ENCODE data around the gene MPHOSPH6. TPM values are rescaled to one million over a fixed set of nuclear protein-coding genes. Genes with fewer than 3 reads are reported as not detected.
"Not testable (repeated sequence)": the region's sequence is repeated elsewhere in the genome, so short reads cannot be mapped to it uniquely, and the experiment has no call there.

MPHOSPH6 gene
- 10 to 100 TPM in 2 of 3 donors, 1 to 10 TPM in 1; 5.7 to 24.3 (median 23.1) TPM for polyA plus RNA-seq

- H3K27ac ChIP-seq (ENCODE audit: low read depth, low read length) = no peak within 1 kb of the TSS
- 0 to 1% (median 1%) methylated on average over 82 to 89 of the region's 89 CpGs for WGBS, 3 donors
Observed at GRCh38 chr16:82169861-82170845, at the start of gene MPHOSPH6. TSS of gene MPHOSPH6 (minus strand) at chr16:82170224. CDS start at chr16:82170175, 49 bp downstream.

DNA sequence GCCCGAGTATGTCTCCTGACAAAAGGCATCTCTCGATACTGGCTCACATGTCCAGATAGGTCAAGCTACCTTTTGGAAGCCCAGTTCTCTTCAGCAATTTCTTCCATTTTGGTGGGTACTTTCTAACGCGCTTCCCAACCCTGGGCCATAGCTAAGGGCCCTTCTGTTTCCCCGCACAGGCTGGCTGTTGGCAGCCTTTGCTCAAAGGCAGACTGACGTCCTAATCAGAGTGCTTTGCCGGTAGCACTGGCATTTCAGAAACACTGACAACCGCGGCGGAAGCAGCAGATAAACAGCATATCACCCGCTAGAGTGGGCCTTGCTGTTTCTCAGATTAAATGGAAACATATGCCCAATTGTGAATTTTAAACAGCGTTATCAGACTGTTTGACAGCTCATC is 49.3 kb upstream of the MPHOSPH6 start:
- H3K27ac ChIP-seq (ENCODE audit: low read depth, low read length) = no peak overlapping the region
- 75 to 79% (median 76%) methylated on average over 12 of the region's 12 CpGs for WGBS, 3 donors

DNA sequence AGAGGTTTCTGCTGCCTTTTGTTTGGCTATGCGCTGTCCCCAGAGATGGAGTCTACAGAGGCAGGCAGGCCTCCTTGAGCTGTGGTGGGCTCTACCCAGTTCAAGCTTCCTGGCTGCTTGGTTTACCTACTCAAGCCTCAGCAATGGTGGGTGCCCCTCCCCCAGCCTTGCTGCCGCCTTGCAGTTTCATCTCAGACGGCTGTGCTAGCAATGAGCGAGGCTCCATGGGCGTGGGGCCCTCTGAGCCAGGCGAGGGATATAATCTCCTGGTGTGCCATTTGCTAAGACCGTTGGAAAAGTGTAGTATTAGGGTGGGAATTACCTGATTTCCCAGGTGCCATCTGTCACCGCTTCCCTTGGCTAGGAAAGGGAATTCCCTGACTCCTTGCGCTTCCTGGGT is 39.3 kb upstream of the MPHOSPH6 start:
- not testable (repeated sequence) for H3K27ac ChIP-seq (ENCODE audit: low read depth, low read length)
- 87 to 89% (median 88%) methylated on average over 9 of the region's 9 CpGs for WGBS, 3 donors

DNA sequence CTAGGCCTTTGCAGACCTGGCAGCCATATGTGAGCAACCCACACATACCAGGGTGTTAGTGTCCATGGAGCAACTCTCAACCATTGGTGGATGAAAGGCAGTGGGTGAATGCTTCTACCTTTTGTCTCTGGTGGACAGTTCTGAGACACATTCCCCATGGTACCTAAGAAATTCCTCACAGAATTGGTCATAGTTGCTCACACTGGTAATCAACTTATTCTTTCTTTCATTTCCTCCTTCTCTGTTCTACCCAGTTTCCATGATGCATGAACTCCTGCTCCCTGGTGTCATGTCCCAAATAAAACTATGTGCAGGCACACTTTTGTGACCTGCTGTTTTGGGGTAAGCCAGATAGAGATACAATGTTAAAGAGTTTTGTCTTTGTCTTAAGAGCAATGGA is 33.2 kb upstream of the MPHOSPH6 start:
- no peak overlapping the region for H3K27ac ChIP-seq (ENCODE audit: low read depth, low read length)

- no peak overlapping the region for H3K27ac ChIP-seq (ENCODE audit: low read depth, low read length)
- 35 to 45% (median 41%) methylated on average over 1 of the region's 1 CpG for WGBS, 3 donors
Observed at GRCh38 chr16:82201926-82202325, 31.9 kb upstream of the MPHOSPH6 start.

GRCh38 chr16:82201351-82201750 is 31.3 kb upstream of the MPHOSPH6 start:
- H3K27ac ChIP-seq (ENCODE audit: low read depth, low read length) = no peak overlapping the region
- 44 to 58% (median 53%) methylated on average over 2 of the region's 2 CpGs for WGBS, 3 donors

DNA sequence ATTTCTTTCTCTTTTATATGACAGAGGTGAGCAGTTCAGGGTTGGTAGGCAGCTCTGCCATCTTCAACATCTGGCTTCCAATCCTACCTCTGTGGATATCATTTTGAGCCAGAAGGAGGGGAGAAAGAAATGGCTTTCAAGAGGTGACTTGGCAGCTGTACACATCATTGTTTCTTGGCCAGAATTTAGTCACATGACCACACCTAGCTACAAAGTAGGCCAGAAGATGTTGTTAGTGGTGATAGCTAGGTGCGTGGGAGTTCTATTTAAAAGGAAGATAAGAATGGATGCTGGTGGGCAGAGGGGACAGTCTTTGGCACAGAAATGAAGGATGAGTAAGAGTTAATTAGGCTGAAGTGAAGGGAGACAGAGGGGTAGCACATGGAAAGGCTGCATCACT is 29.2 kb upstream of the MPHOSPH6 start:
- WGBS, 3 donors = 62 to 90% (median 89%) methylated on average over 1 of the region's 1 CpG
- no peak overlapping the region for H3K27ac ChIP-seq (ENCODE audit: low read depth, low read length)

DNA sequence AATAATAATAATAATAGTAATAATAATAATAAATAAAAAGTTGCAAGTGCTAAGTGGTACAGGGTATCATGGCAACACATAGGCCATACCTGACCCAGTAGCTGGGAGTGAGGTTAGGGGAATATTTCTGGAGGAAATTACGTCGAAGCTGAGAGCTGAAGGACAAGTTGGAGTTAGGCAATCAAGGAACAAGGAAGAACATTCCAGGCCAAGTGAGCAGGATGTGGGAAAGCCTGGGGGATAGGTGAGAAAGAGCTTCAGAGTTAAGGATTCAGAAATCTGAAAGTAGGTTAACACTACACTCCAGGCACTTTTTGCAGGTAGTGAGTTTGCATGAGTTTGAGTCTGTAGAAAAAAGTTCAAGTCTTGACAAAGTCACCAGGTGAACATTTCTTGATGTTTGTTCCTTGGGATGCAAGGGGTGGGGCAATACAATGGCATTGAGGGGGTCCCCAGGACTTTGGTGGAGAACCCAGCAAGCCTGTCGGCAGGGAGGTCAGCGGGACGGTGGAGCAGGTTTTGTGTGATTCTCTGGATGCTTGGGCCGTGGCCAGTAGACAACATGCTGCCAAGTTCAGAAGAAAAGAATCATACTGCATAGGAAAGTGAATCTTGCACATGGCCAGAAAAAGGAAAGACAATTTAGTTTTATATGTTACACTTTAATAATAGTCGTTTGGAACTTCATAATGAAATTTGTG is 27.7 kb upstream of the MPHOSPH6 start:
- H3K27ac ChIP-seq (ENCODE audit: low read depth, low read length) = no peak overlapping the region
- WGBS, 3 donors = 61 to 64% (median 63%) methylated on average over 7 of the region's 7 CpGs

DNA sequence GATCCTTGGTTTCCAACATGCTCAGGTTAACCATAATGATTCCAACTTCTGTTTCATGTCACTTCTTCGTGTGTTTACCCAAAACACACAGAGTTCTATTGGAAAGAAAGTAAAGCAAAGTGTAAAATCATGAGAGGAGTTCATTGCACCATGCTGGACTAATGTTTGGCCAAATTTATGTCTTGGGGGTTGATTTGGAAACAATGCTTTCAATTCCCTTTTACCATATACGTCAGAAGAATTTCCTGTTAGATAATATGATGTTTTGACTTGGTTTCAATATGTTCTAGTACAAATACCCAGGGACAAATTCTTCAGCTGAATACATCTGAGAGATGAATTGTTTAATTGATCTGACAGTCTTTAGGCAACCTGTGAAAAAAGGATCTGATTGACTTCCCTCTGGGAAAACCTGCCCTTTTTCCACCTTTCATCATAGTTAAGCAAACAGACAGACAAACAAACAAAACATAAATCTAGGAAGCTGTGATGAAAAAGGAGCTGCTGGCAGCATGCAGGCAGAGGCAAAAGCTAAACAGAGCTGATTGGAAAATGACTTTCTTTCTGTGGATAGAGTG is 26.0 kb upstream of the MPHOSPH6 start:
- no peak overlapping the region for H3K27ac ChIP-seq (ENCODE audit: low read depth, low read length)
- 28 to 45% (median 38%) methylated on average over 2 of the region's 2 CpGs for WGBS, 3 donors

GRCh38 chr16:82194086-82194485 is 24.1 kb upstream of the MPHOSPH6 start:
- 67 to 90% (median 75%) methylated on average over 1 of the region's 1 CpG for WGBS, 3 donors
- H3K27ac ChIP-seq (ENCODE audit: low read depth, low read length) = no peak overlapping the region

DNA sequence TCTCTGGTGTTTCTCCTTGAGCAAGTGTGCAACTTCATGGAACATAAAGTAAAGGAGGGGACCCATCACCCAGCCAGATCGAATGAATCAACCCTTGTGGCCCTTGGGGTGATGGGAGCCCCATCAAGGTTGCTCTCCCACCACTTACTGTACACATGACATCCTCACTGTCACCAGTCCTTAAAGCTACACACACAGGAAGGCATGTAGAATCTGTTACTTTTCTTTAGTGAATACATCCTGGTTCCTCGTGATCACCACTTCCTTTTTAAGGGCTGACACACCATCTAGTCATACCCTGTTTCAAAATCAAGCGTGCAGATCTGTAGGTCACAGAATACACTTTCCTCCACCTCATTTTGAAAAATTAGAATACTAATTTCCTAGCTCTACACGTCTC is 22.6 kb upstream of the MPHOSPH6 start:
- 41 to 52% (median 44%) methylated on average over 4 of the region's 4 CpGs for WGBS, 3 donors
- H3K27ac ChIP-seq (ENCODE audit: low read depth, low read length) = no peak overlapping the region

- WGBS, 3 donors = 46 to 80% (median 66%) methylated on average over 2 of the region's 2 CpGs
- no peak overlapping the region for H3K27ac ChIP-seq (ENCODE audit: low read depth, low read length)
Observed at GRCh38 chr16:82190386-82190785, 20.4 kb upstream of the MPHOSPH6 start.

DNA sequence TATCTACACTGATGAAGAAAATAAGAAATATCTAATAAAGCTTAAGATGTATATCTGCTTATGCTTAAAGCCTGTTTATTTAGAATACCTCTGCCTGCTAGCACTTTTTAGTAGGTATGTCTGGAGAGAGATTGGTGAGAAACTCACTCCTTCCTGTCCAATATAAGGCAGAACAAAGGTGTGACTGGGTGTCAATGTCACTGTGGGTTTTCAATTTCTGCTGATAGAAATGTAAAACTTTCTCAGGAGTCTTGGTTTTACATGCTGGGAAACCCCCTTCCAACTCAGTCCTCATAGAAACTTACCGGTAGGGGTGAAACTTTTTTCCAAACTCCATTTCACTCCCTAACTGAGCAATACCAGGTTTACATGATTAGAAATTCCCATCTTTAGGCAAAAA is 17.8 kb upstream of the MPHOSPH6 start:
- WGBS, 3 donors = 61 to 80% (median 77%) methylated on average over 1 of the region's 1 CpG
- H3K27ac ChIP-seq (ENCODE audit: low read depth, low read length) = no peak overlapping the region

- H3K27ac ChIP-seq (ENCODE audit: low read depth, low read length) = no peak overlapping the region
Observed at GRCh38 chr16:82185012-82185411, 15.0 kb upstream of the MPHOSPH6 start.

DNA sequence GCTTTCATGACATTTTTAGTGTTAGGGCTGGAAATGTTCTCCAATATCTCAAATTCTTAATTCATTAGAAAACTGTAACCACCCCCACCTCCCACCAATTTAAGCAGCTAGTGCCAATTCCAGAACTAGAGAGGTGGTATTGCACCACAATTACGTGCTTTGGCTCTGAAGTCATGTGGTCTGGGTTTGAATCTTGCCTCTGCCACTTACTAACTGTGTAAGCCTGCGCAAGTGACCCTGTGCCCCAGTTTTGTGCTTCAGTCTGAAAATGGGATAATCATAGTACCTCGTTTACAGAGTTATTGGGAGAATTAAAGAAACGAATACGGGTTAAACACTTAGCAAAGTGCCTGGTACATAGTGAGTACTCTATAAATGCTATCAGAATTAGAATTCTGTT is 14.2 kb upstream of the MPHOSPH6 start:
- H3K27ac ChIP-seq (ENCODE audit: low read depth, low read length) = no peak overlapping the region
- 68 to 82% (median 74%) methylated on average over 5 of the region's 5 CpGs for WGBS, 3 donors

DNA sequence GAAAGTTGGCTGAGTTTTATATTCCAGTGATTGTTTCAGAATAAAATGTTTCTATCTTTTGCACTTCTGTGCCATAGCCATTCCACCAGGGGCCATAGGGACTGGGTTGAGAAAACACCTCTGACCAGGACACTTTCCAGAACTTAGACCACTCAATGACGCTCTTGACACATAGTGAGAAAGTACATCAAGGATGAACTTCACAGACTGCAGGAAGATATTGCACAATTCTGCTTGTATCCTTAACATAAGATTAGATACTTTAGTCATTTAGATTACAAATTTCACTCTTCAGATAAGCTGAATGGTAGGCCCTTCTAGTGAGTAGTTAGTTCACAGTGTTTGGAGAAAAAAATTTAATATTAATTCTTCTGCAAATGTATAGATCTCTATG is 13.0 kb upstream of the MPHOSPH6 start:
- H3K27ac ChIP-seq (ENCODE audit: low read depth, low read length) = no peak overlapping the region
- 48 to 69% (median 52%) methylated on average over 1 of the region's 1 CpG for WGBS, 3 donors

GRCh38 chr16:82182266-82183003 is 12.4 kb upstream of the MPHOSPH6 start:
- no peak overlapping the region for H3K27ac ChIP-seq (ENCODE audit: low read depth, low read length)
- 43 to 60% (median 53%) methylated on average over 4 of the region's 4 CpGs for WGBS, 3 donors

DNA sequence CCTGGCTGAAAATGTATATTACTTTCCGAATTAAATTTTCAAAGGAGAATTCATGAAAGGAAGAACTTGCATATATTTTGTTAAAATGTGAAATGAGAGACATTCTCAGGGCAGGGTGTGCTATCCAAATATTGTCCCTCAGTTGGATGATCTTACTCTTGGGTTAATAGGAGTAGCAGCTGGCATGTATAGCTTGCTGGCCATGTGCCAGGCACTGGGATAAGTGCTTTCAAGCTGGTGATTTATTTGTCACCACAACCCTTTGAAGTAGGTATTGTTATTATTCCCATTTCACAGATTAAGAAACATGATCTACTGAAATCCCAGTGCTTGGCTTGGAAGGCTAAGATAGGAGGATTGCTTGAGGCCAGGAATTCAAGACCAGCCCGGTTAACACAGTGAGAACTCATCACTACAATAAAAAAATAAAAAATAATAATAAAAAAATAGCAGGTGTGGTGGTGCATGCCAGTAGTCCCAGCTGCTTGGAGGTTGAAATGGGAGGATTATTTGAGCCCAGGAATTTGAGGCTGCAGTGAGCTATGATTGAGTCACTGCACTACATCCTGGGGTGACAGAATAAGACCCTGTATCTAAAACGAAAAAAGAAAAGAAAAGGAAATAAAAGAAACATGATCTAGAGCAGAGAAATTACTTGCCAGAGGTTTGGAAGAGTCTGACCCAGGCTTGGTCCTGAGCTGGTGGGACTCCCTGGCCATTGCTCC is 11.6 kb upstream of the MPHOSPH6 start:
- 66 to 74% (median 73%) methylated on average over 3 of the region's 3 CpGs for WGBS, 3 donors
- no peak overlapping the region for H3K27ac ChIP-seq (ENCODE audit: low read depth, low read length)

Data from adipose tissue (tissue), 3 donors.